ENCODE data around the gene FAM13C.

DNA sequence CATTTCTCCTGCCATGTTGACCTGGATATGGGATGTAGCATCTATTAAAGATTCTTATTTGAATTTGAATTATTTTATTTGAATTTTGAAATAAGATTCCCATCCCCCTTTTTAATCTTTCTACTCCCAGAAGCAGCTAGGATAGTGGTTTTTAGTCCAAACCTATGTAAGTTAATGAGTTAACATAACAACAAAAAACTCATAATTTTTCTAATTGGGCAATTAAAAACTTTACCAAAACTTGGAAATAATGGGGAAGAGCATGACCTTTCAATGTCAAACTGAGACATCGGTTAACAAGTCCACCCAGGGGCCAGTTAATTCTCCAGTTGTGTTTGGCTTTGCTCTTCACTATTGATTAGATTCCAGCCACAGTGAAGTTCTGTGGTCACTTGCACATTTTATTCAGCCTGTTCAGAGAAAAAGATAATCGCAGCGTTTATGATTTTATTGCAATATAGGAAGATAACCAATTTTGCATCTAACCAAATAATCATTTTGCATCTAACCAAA lies 1.2 kb upstream of the FAM13C start:
- TF ChIP-seq, protein P1, sequence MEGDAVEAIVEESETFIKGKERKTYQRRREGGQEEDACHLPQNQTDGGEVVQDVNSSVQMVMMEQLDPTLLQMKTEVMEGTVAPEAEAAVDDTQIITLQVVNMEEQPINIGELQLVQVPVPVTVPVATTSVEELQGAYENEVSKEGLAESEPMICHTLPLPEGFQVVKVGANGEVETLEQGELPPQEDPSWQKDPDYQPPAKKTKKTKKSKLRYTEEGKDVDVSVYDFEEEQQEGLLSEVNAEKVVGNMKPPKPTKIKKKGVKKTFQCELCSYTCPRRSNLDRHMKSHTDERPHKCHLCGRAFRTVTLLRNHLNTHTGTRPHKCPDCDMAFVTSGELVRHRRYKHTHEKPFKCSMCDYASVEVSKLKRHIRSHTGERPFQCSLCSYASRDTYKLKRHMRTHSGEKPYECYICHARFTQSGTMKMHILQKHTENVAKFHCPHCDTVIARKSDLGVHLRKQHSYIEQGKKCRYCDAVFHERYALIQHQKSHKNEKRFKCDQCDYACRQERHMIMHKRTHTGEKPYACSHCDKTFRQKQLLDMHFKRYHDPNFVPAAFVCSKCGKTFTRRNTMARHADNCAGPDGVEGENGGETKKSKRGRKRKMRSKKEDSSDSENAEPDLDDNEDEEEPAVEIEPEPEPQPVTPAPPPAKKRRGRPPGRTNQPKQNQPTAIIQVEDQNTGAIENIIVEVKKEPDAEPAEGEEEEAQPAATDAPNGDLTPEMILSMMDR (IDR thresholded peaks at IDR 0.05): no peak
- no peak for TF ChIP-seq POLR2A (IDR thresholded peaks at IDR 0.05)
